CD4-positive, alpha-beta T cell treated with Interferon gamma for 1 hour (primary cell): ENCODE results near the gene VARS2.

Experiments used
- DNase-seq: peaks from one replicate; pipeline ENCODE4 v3.0.0-alpha.2; 2020

VARS2 gene

GRCh38 chr6:30966154-30966553, 52.1 kb downstream of the VARS2 start:
- DNase-seq = no peak

- DNase-seq = peak; percentile 41
Observed at GRCh38 chr6:30969171-30969570, 55.1 kb downstream of the VARS2 start.

- no peak for DNase-seq
Observed at GRCh38 chr6:30970946-30971345, 56.9 kb downstream of the VARS2 start.

- DNase-seq = no peak
Observed at GRCh38 chr6:30972816-30973215, 58.8 kb downstream of the VARS2 start.

- no peak for DNase-seq
Observed at GRCh38 chr6:30974490-30975252, 60.6 kb downstream of the VARS2 start.
